DMS53 treated with DMSO at 0.1 percent for 48 hours (cell line): ENCODE data around the gene ZDHHC4.

Source experiments
- DNase-seq: peaks from one replicate; lab custom pipeline; 2025; ENCODE audit not compliant: unreplicated experiment; lab: John Stamatoyannopoulos, UW

Gene ZDHHC4

DNA sequence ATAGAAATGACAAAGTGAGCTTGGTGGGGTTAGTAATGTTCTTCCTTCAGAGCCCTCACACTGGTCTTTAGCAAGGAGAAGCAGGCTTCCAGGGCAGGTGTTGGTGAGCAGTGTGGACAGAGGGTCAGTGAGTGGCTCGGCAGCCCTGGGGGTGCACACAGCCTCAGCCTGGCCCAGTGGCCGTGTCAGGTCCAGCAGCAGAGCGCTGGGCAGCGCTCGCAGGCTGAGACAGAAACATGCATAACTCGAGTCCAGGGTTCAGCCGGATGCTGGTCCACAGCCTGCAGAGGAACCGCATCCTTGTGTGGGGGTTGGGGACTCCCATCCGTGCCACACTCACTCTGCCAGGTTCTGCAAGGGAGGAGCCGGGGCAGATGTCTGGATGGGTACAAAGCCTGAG, 27.2 kb downstream of the ZDHHC4 start:
- no peak for DNase-seq

DNA sequence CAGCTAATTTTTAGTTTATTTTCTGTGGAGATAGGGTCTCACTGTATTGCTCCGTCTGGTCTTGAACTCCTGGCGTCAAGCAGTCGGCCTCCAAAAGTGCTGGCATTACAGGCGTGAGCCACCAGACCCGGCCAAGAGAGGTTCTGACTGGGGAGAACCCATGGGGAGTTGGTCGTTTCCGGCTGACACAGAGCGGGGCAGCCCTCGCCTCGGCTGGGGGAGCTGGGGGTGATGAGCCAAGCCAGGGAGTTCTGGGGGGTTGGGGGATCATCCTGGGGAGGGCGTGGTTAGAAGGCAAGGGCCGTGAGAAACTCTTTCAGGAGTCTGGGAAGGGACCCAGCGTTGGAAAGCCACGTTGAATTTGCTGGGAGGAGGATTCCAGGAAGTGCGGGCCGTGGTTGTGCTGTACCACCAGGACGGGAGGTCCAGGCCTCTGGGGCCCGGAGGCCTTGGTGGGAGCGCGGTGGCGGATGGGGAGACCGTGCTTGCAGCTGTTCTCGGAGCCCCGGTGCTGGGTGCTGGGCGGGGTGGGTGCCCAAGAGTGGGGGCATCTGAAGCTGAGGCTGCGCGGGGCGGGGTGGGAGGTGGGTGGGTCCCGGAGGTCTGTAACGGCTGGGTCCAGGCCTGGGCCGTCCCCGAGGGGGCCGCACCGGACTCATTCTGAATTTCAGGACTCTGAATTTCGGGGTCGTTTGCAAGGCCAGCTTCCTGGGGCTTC, 29.8 kb downstream of the ZDHHC4 start:
- no peak for DNase-seq

DNA sequence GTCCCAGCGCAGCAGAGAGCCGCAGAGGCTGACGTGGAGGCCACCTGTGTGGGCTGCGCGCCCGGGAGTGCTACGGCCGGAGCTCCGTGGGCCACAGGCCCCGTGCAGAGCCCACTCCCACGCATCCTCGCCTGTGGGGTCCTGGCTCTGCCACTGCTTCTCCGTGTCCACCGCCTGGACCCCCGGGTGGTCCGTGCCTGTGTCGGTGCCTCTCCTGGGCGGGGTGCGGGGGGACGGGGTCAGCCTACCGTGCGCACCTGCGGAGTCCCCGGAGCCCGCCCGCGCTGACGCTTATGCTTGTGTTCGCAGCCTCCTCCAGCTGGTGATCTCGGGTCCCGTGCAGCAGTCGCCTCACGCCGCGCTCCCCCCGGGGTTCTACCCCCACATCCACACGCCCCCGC, 30.4 kb downstream of the ZDHHC4 start:
- no peak for DNase-seq

DNA sequence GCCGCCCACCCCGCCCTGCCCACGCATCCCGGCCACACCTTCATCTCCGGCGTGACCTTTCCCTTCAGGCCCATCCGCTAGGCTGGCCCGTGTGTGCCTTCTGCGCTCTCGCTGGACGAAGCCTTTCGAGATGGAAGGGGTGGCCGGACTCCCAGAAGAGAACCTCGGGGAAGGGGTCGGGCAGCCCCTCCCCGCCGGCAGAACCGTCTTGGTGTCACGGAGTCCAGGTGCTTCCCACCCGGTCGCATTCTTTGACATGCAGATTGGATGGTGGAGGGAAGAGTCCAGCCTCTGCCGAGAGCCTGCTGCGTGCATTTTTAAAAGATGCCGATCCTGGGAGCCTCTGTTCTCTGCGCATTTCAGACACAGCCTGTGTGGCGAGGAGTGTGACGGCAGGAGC, 30.8 kb downstream of the ZDHHC4 start:
- DNase-seq: no peak

DNA sequence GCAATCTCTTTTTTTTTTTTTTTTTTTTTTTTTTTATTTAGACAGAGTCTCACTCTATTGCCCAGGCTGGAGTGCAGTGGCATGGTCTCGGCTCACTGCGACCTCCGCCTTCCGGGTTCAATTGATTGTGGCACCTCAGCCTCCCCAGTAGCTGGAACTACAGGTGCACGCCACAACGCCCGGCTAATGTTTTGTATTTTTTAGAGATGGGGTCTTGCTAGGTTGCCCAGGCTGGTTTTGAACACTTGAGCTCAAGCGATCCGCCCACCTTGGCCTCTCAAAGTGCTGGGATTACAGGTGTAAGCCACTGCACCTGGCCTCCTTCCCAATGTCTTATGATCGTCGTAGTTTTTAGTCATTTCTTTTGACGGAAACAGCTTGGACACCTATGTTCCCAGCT, 31.5 kb downstream of the ZDHHC4 start:
- DNase-seq: no peak

DNA sequence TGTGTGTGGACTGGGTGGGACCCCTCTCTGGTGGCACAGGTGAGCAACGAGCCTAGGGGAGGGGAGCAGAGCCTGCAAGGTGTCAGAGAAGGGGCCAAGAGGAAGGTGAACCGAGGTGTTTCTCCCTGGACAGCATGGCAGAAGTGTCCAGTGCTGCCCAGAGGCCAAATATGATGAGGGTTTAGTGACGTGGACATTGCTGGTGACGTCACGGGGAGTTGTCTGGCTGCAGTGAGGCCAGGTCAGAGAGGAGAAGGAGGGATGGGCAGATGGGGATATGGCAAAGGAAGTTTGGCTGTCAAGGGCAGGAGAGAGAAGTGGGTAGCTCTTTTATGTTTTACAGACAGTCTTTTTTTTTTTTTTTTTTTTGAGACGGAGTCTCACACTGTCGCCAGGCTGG, 35.6 kb downstream of the ZDHHC4 start:
- DNase-seq: no peak

DNA sequence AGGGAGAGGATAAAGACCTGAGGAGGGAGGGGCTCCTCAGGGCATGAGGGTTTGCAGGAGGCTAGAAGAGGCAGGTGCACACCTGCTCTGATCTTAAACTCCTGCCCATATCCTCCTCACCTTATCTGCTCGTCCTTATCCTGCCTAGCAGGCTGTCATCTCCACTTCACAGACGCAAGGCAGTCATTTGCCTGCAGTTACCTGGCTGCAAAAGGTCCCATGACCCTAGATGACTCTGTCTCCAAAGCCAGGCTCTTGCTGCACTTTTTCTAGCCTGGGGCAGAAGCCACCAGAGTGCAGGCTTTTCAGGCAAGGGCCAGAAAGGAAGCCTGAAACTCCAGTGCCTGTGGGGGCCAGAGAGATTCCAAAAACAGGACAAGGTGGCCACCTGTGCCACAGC, 36.5 kb downstream of the ZDHHC4 start:
- DNase-seq: peak; percentile 15

DNA sequence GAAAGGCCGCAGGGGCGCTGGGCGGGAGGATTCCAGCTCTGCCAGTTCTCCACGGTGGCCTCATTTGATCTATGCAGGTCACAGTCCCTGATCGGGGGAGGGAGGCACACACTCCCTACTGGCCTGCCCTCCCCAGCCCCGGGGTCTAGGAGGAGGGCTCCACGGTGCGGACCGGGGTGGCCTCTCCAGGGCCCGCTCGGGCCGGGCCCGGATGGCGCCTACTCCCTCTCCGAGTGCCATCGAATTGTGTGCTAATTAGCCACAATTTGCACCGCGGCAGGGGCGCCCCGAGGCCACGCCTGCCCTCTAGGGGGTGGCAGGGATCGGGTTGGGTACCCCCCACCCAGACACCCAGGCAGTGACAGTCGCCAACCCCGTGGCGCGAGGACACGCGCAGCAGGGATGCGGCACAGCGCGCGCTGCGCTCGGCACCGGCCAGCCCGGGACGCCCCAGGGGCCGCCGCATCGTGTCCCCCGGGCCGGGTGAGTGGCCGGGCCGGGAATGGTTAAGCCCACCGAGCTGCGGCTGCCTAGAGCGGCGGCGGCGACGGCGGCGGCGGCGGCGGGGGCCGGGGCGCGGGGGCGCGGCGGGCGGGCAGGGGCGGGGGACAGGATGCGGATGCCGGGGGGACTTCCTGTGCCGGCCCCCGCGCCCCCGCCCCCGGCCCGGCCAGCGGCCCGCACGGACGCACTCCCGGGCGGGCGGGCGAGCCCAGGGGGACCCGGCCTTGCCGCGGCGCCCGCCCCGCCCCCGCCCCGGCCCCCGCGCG, 37.9 kb downstream of the ZDHHC4 start, which contains the start of gene ZNF853:
Gene ZNF853 (plus strand): TSS at position 658 of the 770 bp plus-strand sequence. CDS start 565 bp downstream, outside the sequence.
- peak; percentile 8 for DNase-seq

DNA sequence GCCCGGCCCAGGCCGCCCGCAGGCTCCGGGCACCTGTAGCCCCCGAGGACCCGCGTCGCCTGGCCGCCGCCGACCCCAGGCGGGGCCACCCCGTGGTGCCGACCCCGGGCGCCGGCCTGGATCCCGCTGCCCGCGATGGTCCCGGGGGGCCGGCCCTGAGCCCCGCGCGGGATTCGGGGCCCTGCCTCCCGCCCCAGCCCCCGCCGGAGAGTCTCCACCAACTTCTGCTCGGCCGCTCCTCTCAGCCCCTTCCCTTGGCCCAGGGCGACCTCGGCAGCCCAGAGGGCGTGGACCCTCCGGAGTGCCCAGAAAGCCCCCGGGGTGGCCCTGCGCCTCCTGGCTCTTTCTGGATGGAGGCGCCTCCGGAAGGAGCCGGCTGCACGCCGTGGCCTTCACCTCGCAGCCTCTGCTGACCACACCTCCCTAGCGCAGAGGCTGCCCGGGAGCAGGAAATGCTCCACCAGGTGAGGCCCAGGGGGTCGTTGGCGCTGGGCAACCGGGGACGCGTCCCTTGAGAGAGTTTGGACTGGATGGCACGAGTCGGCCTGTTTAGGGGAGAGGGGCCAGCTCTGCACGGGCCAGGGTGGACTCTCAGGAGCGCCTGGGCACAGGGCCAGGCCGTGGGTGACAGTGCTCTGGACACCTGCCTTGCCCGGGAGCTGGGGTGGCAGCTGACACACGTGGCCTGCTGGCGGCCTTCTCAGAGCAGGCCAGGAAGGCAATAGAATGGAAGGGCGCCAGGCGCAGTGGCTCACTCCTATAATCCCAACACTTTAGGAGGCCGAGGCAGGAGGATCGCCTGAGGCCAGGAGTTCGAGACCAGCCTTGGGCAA, 38.7 kb downstream of the ZDHHC4 start:
- peak; percentile 73 for DNase-seq

DNA sequence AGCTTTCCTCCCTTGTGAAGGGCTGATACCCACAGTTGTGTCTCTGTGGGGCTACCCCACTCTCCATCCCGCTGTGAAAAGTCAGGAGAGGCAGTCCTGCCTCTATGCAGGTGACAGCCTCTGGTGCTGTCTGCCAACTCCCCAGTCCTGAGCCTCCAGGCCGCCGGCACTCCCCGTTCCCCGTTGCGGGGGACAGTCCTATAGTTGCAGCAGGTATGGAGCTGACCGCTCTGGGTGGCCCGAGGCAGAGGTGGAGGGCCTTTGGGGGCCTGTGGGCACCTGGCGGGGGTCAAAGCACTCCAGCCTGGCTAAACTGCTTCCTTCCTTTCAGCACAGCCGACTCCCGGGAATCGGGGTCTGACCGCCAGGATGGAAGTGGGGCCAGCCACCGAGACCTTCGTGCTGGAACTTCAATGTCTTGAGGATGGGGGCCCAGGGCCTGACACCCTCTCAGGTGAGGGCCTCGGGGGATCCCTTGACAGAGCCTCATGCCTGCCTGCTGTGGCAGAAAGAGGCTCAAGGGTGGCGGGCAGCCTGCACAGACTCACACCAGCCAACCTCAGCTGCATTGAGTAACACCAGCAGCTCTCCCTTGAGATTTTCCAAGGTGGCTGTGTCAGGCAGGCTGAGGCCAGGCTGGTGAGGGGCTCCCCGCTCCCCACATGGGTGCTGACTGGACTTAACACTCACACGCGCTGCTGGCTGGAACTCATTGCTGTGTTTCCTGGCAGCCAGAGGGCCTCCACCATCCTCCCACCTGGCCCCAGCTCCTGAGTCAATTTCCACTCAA, 39.8 kb downstream of the ZDHHC4 start:
- no peak for DNase-seq

DNA sequence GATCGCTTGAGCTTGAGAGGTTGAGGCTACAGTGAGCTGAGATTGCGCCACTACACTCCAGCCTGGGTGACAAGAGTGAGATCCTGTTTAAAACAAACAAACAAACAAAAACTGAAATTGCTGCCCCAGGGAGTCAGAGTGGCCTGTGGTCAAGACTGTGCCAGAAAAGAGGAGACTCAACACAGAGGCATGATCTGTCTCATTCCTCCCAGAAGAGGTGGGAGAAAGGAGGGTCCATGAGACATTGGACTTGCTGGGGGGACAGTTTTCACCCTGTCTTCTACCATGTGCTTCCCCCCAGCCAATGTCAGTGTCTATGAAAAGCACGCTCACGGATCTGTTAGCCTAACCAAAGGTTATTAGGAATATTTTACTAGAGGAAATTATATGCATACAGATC, 41.4 kb downstream of the ZDHHC4 start:
- DNase-seq: no peak

DNA sequence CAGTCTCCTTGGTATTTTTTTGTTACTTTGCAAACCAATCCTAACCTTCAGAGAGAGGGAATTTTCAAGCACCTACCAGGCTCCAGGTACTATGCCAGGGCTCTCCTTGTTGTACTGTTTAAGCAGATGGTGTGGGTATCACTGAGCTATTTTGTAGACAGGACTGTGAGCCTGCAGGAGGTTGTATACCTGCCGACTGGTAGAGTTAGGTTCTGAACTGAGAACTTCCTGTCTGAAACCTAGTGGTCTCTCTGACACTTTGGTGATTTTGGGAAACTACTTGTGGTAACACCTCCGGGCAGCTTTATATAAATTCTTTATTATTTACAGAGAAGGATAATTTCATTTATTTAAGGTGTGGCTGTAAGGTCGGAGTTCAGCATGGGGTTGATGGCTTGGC, 42.7 kb downstream of the ZDHHC4 start:
- no peak for DNase-seq

DNA sequence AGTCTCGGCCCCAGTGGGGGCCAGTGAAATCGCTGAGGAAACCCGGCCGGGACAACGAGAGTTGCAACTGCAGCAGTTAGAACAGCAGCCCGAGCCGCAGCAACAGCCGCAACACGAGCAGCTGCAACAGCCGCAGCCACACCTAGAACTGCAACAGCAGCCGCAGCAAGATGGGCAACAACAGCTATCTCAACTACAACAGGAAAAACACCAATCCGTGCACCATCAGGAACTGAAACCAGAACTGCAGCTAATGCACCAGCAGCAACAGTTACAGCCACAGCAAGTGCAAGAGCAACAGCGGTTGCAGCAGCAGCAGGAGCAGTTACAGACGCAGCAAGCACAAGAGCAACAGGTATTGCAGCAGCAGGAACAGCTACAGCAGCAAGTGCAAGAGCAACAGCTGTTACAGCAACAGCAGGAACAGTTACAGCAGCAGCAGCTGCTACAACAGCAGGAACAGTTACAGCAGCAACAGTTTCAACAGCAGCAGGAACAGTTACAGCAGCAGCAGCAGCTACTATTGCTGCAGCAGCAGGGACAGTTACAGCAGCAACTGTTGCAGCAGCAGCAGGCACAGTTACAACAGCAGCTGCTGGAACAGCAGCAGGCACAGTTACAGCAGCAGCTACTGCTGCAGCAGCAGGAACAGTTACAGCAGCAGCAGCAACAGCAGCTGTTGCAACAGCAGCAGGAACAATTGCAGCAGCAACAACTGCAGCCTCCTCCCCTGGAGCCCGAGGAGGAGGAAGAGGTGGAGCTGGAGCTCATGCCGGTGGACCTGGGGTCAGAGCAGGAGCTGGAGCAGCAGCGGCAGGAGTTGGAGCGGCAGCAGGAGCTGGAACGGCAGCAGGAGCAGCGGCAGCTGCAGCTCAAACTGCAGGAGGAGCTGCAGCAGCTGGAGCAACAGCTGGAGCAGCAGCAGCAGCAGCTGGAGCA, 44.2 kb downstream of the ZDHHC4 start:
- DNase-seq: no peak

DNA sequence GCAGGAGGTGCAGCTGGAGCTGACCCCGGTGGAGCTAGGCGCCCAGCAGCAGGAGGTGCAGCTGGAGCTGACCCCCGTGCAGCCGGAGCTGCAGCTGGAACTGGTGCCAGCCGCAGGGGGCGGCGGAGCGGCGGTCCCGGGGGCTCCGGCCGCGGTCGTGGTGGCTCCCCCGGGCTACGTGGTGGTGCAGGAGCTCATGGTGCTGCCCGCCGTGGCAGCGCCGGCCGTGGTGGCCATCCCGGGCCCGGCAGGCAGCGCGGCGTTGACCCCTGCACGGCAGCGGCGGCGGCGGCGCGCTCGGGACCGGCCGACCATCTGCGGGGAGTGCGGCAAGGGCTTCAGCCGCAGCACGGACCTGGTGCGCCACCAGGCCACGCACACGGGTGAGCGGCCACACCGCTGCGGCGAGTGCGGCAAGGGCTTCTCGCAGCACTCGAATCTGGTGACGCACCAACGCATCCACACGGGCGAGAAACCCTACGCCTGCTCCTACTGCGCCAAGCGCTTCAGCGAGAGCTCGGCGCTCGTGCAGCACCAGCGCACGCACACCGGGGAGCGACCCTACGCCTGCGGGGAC, 45.0 kb downstream of the ZDHHC4 start:
- no peak for DNase-seq

DNA sequence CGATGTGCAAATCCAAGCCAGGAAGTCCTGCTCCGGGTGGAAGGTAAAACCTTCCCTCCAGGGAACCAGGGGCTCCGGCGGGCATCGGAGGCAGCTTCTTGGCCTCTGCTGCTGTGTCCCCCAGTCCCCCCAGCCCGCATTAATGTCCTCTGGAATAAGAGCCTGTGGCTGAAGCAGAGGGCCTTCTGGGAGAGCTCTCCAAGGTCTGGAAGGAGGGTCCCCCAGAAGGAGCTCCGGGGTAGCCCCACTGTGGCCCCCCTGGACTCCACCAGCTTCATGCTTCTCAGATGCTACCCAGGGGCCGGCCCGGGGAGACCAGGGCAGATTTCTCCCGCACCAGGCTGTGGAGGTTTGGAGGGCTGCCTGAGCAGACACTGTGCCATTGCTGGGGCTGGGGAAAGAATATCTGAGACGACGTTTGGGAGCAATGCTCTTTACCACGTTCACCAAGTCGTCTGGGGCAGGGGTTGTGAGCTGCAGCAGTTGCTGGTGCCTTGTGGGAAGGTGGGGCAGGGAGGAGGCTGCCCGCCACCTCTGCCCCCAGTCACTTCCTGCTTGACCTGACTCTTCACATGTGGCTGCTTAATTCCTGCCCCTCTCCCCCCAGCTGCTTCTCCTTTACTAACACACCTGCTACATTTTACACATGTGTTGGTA, 46.5 kb downstream of the ZDHHC4 start:
- no peak for DNase-seq

DNA sequence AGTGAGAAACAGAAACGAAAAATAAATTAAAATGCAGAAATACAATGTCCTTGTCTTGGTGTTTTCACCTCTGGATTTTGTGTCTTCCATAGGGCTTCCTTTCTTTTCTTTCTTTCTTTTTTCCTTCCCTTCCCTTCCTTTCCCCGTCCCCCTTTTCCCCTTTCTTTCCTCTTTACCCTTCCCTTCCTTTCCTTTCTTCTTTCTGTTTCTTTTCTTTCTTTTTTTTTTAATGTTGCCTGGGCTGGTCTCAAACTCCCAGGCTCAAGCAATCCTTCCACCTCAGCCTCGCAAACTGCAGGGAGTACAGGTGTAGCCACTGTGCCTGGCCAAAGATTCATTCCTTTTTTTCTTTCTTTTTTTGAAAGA, 47.0 kb downstream of the ZDHHC4 start:
- DNase-seq: no peak

DNA sequence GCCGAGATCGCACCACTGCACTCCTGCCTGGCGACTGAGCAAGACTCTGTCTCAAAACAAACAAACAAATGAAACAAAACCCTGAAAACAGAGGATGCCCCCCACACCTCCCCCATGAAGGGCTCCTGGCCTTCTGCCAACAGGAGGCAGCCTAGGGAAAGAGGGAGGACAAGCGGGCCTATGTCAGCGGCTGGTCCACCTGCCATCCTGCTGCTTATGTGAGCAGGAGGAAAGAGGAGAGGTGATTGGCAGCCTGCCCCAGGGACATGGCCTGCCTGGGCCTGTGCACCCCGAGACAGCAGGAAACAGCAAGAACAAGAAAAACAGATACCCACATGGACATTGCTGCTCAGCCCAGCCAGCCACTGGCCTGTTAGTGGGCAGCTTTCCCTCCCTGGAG, 50.8 kb downstream of the ZDHHC4 start:
- no peak for DNase-seq

DNA sequence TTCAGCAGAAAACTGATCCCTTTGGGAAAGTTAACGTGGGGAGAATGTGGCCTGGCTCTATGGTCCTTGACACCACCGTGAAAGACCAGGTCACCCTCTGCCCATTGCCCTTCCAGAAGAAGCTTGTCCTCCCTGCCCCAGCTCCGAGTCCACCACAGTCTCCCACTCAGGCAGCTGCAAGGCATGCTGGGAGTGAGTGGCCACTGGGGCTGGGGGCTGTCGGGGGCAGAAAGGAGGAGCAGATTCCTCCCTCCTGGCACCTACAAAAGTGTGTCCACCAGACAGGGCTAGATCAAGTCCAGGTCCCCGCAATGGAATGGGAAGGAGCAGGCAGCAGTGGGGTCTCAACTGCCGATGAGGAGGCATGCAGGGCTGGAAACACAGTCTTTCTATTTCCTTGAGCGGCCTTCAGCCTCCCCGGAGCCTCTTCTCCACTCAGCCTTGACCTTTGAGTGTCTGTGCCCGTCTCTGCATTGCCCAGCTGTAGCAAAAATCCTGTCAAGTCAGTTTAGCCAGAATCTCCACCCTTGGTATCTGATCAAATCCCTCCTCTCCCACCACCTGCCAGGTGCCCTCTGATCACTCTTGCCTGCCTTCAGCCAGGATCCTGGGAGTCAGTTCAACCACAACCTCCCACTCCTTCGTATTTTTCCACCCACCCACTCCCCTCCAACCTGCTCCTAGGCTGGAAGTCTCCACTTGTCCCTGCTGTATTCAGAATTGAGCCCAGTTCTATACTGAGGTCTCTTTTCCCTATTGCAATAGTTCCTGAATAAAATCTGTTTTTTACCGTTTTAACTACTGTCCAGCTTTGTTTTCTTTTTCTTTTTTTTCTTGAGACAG, 53.0 kb downstream of the ZDHHC4 start:
- DNase-seq: no peak
